HCT116 (cell line): Measurements from ENCODE around the gene POLR2H.

Experiments used
- CBX3 ChIP-seq: IDR thresholded peaks from 2 replicates; pipeline ENCODE4 v1.6.1; 2012; ENCODE audit warnings: low read depth
- CEBPB ChIP-seq: IDR thresholded peaks from 2 replicates; pipeline ENCODE4 v1.6.1; 2012; ENCODE audit warnings: low read depth
- CTCF ChIP-seq, 3 experiments: fragments of 200-600 bp in 1 of 3; sonication (generic) in 1 of 3; IDR thresholded peaks in 2 of 3; conservative IDR thresholded peaks in 1 of 3; 2 replicates each; pipeline ENCODE4 v1.5.1; 2012 to 2017; ENCODE audit warnings: low read depth in 2 of 3, low read length in 2 of 3, antibody characterized with exemption in 1 of 3, borderline replicate concordance in 1 of 3, control low read depth in 1 of 3, mild to moderate bottlenecking in 1 of 3, mixed read lengths in 1 of 3, mixed run types in 1 of 3, moderate library complexity in 1 of 3; ENCODE audit not compliant: insufficient read depth in 1 of 3
- ELF1 ChIP-seq: IDR thresholded peaks from 2 replicates; pipeline ENCODE4 v1.6.1; 2012; ENCODE audit warnings: low read depth, borderline replicate concordance
- EZH2 ChIP-seq: fragments of 200-600 bp; sonication (generic); IDR thresholded peaks from 2 replicates; pipeline ENCODE4 v1.6.1; 2017; ENCODE audit warnings: antibody characterized with exemption, mixed run types
- EZH2phosphoT487 ChIP-seq: fragments of 200-600 bp; IDR thresholded peaks from 2 replicates; pipeline ENCODE4 v1.6.1; 2018; ENCODE audit warnings: antibody characterized with exemption, borderline replicate concordance
- POLR2A ChIP-seq: IDR thresholded peaks from 2 replicates; pipeline ENCODE4 v1.7.0; 2011; ENCODE audit warnings: borderline replicate concordance; ENCODE audit not compliant: insufficient read depth, insufficient read length; ENCODE audit errors: extremely low read depth
- POLR2AphosphoS5 ChIP-seq: IDR thresholded peaks from 2 replicates; pipeline ENCODE4 v1.6.1; 2011; ENCODE audit warnings: mild to moderate bottlenecking, low read depth, low read length, moderate library complexity
- RAD21 ChIP-seq: IDR thresholded peaks from 2 replicates; pipeline ENCODE4 v1.6.1; 2012; ENCODE audit warnings: low read depth, mild to moderate bottlenecking
- YY1 ChIP-seq: IDR thresholded peaks from 2 replicates; pipeline ENCODE4 v1.6.1; 2011; ENCODE audit warnings: low read length, low read depth, moderate library complexity, mild to moderate bottlenecking; ENCODE audit not compliant: insufficient replicate concordance; ENCODE audit errors: extremely low read depth
- ZFX ChIP-seq: fragments of 450-650 bp; IDR thresholded peaks from 2 replicates; pipeline ENCODE4 v1.6.1; 2017
- ZNF274 ChIP-seq: fragments of 200-500 bp; sonication (Bioruptor generic); IDR thresholded peaks from 2 replicates; pipeline ENCODE4 v1.6.1; 2014; ENCODE audit warnings: mild to moderate bottlenecking, low read depth, low read length, inconsistent platforms
- TF ChIP-seq, protein P1 (sequence below): IDR thresholded peaks from 2 replicates; pipeline ENCODE4 v1.6.1; 2012
- TF ChIP-seq, protein P2 (sequence below): IDR thresholded peaks from 2 replicates; pipeline ENCODE4 v1.6.1; 2012

GRCh38 chr3:184417619-184418327, 56.3 kb downstream of the POLR2H start:
- TF ChIP-seq POLR2A (no peak), EZH2 (no peak), CTCF (IDR thresholded peaks at IDR 0.05 in 2 of 3, conservative IDR thresholded peaks at IDR 0.05 in 1 of 3; ENCODE audit: borderline replicate concordance in 1 of 3, insufficient read depth in 1 of 3, low read depth in 2 of 3, low read length in 2 of 3) (peak; percentile 90 to 95 (median 94)), EZH2phosphoT487 (no peak), ELF1 (no peak), POLR2AphosphoS5 (no peak), RAD21 (peak; percentile 97), CEBPB (no peak), YY1 (peak; percentile 13), ZNF274 (no peak), CBX3 (peak; percentile 30; the same call in 1 of the 2 replicates), ZFX (peak; percentile 20; the same call in 1 of the 2 replicates)
- TF ChIP-seq, protein P1, sequence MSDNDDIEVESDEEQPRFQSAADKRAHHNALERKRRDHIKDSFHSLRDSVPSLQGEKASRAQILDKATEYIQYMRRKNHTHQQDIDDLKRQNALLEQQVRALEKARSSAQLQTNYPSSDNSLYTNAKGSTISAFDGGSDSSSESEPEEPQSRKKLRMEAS = peak; percentile 62; the same call in 1 of the 2 replicates
- TF ChIP-seq, protein P2, sequence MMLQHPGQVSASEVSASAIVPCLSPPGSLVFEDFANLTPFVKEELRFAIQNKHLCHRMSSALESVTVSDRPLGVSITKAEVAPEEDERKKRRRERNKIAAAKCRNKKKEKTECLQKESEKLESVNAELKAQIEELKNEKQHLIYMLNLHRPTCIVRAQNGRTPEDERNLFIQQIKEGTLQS = no peak
